Nucleus accumbens (tissue), 56 donors: ENCODE data around the gene PDCL2.
A peak's percentile ranks its signal among the peaks of the same experiment; 100 is the strongest.
"Not testable (repeated sequence)": the region's sequence is repeated elsewhere in the genome, so short reads cannot be mapped to it uniquely, and the experiment has no call there.

ENCODE experiments used
- DNase-seq, 56 donors: peaks; one replicate each; lab custom pipeline; 2025; lab: John Stamatoyannopoulos, UW

Gene PDCL2

GRCh38 chr4:55592014-55592413 lies at the start of gene PDCL2:
TSS of gene PDCL2 (minus strand) at chr4:55592245. CDS start at chr4:55592109, 136 bp downstream.
- DNase-seq: no peak

- DNase-seq: no peak
Observed at GRCh38 chr4:55637272-55637820, 45.3 kb upstream of the PDCL2 start.

- no peak for DNase-seq
Observed at GRCh38 chr4:55636656-55636999, 44.6 kb upstream of the PDCL2 start.

GRCh38 chr4:55635741-55636655 lies 44.0 kb upstream of the PDCL2 start, which contains the start of gene NMU:
TSS of gene NMU (minus strand) at chr4:55636298. CDS start at chr4:55636192, 106 bp downstream.
- DNase-seq: peak in 6 of 56 donors; percentile 0 to 10 (median 2)

- DNase-seq: no peak
Observed at GRCh38 chr4:55635282-55635681, 43.2 kb upstream of the PDCL2 start.

- no peak for DNase-seq
Observed at GRCh38 chr4:55634417-55635128, 42.5 kb upstream of the PDCL2 start.

GRCh38 chr4:55633903-55634302 lies 41.9 kb upstream of the PDCL2 start:
- DNase-seq: no peak

GRCh38 chr4:55625835-55626234 lies 33.8 kb upstream of the PDCL2 start:
- no peak for DNase-seq

GRCh38 chr4:55624063-55624462 lies 32.0 kb upstream of the PDCL2 start:
- DNase-seq: not testable (repeated sequence)

- DNase-seq: no peak
Observed at GRCh38 chr4:55618546-55619143, 26.6 kb upstream of the PDCL2 start.

- DNase-seq: no peak
Observed at GRCh38 chr4:55617587-55618197, 25.6 kb upstream of the PDCL2 start.

- DNase-seq: no peak
Observed at GRCh38 chr4:55615008-55615407, 23.0 kb upstream of the PDCL2 start.

GRCh38 chr4:55613621-55614020 lies 21.6 kb upstream of the PDCL2 start:
- DNase-seq: no peak

- no peak for DNase-seq
Observed at GRCh38 chr4:55612341-55612740, 20.3 kb upstream of the PDCL2 start.

- DNase-seq: no peak
Observed at GRCh38 chr4:55611358-55612059, 19.5 kb upstream of the PDCL2 start.

GRCh38 chr4:55610381-55610780 lies 18.3 kb upstream of the PDCL2 start:
- DNase-seq: no peak

GRCh38 chr4:55609393-55609866 lies 17.4 kb upstream of the PDCL2 start:
- no peak for DNase-seq

GRCh38 chr4:55608591-55608990 lies 16.5 kb upstream of the PDCL2 start:
- DNase-seq: no peak

GRCh38 chr4:55604996-55605395 lies 13.0 kb upstream of the PDCL2 start:
- DNase-seq: no peak

GRCh38 chr4:55600640-55601039 lies 8.6 kb upstream of the PDCL2 start:
- no peak for DNase-seq
